WTC11 (cell line): ENCODE data around the gene IFFO2. TPM values are rescaled to one million over a fixed set of nuclear protein-coding genes. Genes with fewer than 3 reads are reported as not detected.

Experiments used
- ATAC-seq: fragments of 200-7000 bp; cut with Tn5 transposase; 2 replicates; pipeline ENCODE4 v1.10.0; 2021; ENCODE audit warnings: mild to moderate bottlenecking, moderate library complexity
- CTCF ChIA-PET: fragments of 300-600 bp; sonication (Branson Sonifier 250); formaldehyde crosslinking; loops from one replicate; lab custom pipeline; 2021; ENCODE audit warnings: antibody characterized with exemption; lab: Charles Lee
- POLR2A ChIA-PET: fragments of 350-600 bp; sonication (Branson Sonifier 250); formaldehyde crosslinking; loops from one replicate; lab custom pipeline; 2021; ENCODE audit warnings: antibody characterized with exemption; lab: Charles Lee
- DNase-seq: peaks from one replicate; pipeline ENCODE4 v3.0.0; 2021; ENCODE audit warnings: low spot score
- H3K27ac Mint-ChIP-seq: 2 replicates; pipeline ENCODE4 v1.8.0; 2021; ENCODE audit warnings: mixed read lengths
- H3K27me3 Mint-ChIP-seq: 2 replicates; pipeline ENCODE4 v1.8.0; 2021; ENCODE audit warnings: low read depth, mild to moderate bottlenecking, moderate library complexity, mixed read lengths
- H3K36me3 Mint-ChIP-seq: 2 replicates; pipeline ENCODE4 v1.8.0; 2021; ENCODE audit warnings: mixed read lengths
- H3K4me1 Mint-ChIP-seq: 2 replicates; pipeline ENCODE4 v1.8.0; 2022; ENCODE audit warnings: mixed read lengths
- H3K4me3 Mint-ChIP-seq: 2 replicates; pipeline ENCODE4 v1.8.0; 2021; ENCODE audit warnings: mild to moderate bottlenecking, moderate library complexity, mixed read lengths
- H3K9me3 Mint-ChIP-seq: 2 replicates; pipeline ENCODE4 v1.8.0; 2021; ENCODE audit warnings: mixed read lengths
- ELF4 ChIP-seq: sonication (generic); formaldehyde crosslinking; IDR thresholded peaks from 2 replicates; pipeline ENCODE4 v1.8.1; 2022; ENCODE audit warnings: low read depth, mild to moderate bottlenecking, moderate library complexity, missing genetic modification reagents
- GTF2I ChIP-seq: fragments of 250-450 bp; sonication (Bioruptor Pico); conservative IDR thresholded peaks from 2 replicates; pipeline ENCODE4 v1.4.0; 2021; ENCODE audit warnings: mild to moderate bottlenecking
- HMGA2 ChIP-seq: fragments of 250-450 bp; sonication (Bioruptor Pico); IDR thresholded peaks from 2 replicates; pipeline ENCODE4 v1.4.0; 2021; ENCODE audit warnings: mild to moderate bottlenecking, moderate library complexity
- JUN ChIP-seq: sonication (generic); formaldehyde crosslinking; IDR thresholded peaks from 2 replicates; pipeline ENCODE4 v1.8.0; 2023; ENCODE audit warnings: mild to moderate bottlenecking, missing genetic modification reagents
- PRRX2 ChIP-seq: fragments of 250-450 bp; sonication (Bioruptor Pico); IDR thresholded peaks from 2 replicates; pipeline ENCODE4 v1.8.0; 2021; ENCODE audit warnings: mild to moderate bottlenecking
- SMAD4 ChIP-seq: sonication (generic); formaldehyde crosslinking; IDR thresholded peaks from 2 replicates; pipeline ENCODE4 v1.8.0; 2022; ENCODE audit warnings: mild to moderate bottlenecking, missing genetic modification reagents
- TP53 ChIP-seq: sonication (generic); formaldehyde crosslinking; IDR thresholded peaks from 2 replicates; pipeline ENCODE4 v1.8.1; 2023; ENCODE audit warnings: mild to moderate bottlenecking, missing genetic modification reagents
- USF2 ChIP-seq: sonication (generic); formaldehyde crosslinking; IDR thresholded peaks from 2 replicates; pipeline ENCODE4 v1.8.1; 2023; ENCODE audit warnings: mild to moderate bottlenecking, missing genetic modification reagents, moderate library complexity
- ZNF121 ChIP-seq: sonication (generic); formaldehyde crosslinking; IDR thresholded peaks from 2 replicates; pipeline ENCODE4 v1.8.0; 2023; ENCODE audit warnings: missing genetic modification reagents
- ZNF263 ChIP-seq: sonication (generic); formaldehyde crosslinking; IDR thresholded peaks from 2 replicates; pipeline ENCODE4 v1.8.1; 2022; ENCODE audit warnings: low read depth, mild to moderate bottlenecking, moderate library complexity, missing genetic modification reagents
- ZNF317 ChIP-seq: sonication (generic); formaldehyde crosslinking; IDR thresholded peaks from 2 replicates; pipeline ENCODE4 v1.8.1; 2023; ENCODE audit warnings: low read depth, mild to moderate bottlenecking, moderate library complexity, missing genetic modification reagents, borderline replicate concordance
- ZSCAN18 ChIP-seq: fragments of 250-450 bp; sonication (Bioruptor Pico); IDR thresholded peaks from 2 replicates; pipeline ENCODE4 v2.1.2; 2022; ENCODE audit warnings: mild to moderate bottlenecking, moderate library complexity
- total RNA-seq: library from RNA; stranded (reverse); gene quantifications from 3 replicates; pipeline ENCODE4 v1.2.3, GENCODE V29; 2021

IFFO2 gene
- total RNA-seq, 1 experiment from 2014 or later = 8.1 TPM

- no peak for TF ChIP-seq ZSCAN18 (CRISPR knock-in tag)
Observed at GRCh38 chr1:18945401-18945849, 11.1 kb downstream of the IFFO2 start (continued).

- Mint-ChIP-seq H3K4me3 (no peak overlapping the region), H3K4me1 (peaks cover 51% of the 10 kb centered on the region), H3K9me3 (no peaks in the 10 kb centered on the region), H3K36me3 (no peaks in the 10 kb centered on the region), H3K27me3 (no peaks in the 10 kb centered on the region), H3K27ac (peak overlapping the region; percentile 71; the same call in 1 of the 2 replicates)
- TF ChIP-seq PRRX2 (CRISPR knock-in tag) (no peak), HMGA2 (CRISPR knock-in tag) (no peak), USF2 (CRISPR knock-in tag) (no peak), ELF4 (CRISPR knock-in tag) (no peak), ZNF317 (CRISPR knock-in tag) (no peak), SMAD4 (CRISPR knock-in tag) (no peak)
- POLR2A ChIA-PET = no interaction called here
- DNase-seq = no peak
- CTCF ChIA-PET = interaction anchor here (1.1 to 12.0 kb wide), 4 partner anchors 13 to 114 kb away, joined by 3 to 107 read pairs (median 11); no protein-coding TSS in a partner anchor
- ATAC-seq = no peak
Observed at GRCh38 chr1:18944810-18945209, 11.7 kb downstream of the IFFO2 start.

- H3K27me3 Mint-ChIP-seq = no peaks in the 10 kb centered on the region
- H3K4me3 Mint-ChIP-seq = no peak overlapping the region
- ATAC-seq (no peak), DNase-seq (no peak)
- POLR2A ChIA-PET = no interaction called here
- no peak overlapping the region for H3K27ac Mint-ChIP-seq
- no peaks in the 10 kb centered on the region for H3K9me3 Mint-ChIP-seq
- TF ChIP-seq ZNF263 = no peak
- CTCF ChIA-PET = interaction anchor here (1.0 to 12.0 kb wide), 5 partner anchors 30 to 363 kb away, joined by 3 to 107 read pairs (median 3); no protein-coding TSS in a partner anchor
- no peaks in the 10 kb centered on the region for H3K36me3 Mint-ChIP-seq
- H3K4me1 Mint-ChIP-seq = peaks cover 45% of the 10 kb centered on the region
Observed at GRCh38 chr1:18943914-18944572, 12.4 kb downstream of the IFFO2 start.

- ChIA-PET POLR2A (no interaction called here), CTCF (interaction anchor here (1.0 to 12.0 kb wide), 4 partner anchors 29 to 362 kb away, joined by 3 to 107 read pairs (median 14); no protein-coding TSS in a partner anchor)
- H3K27me3 Mint-ChIP-seq = no peaks in the 10 kb centered on the region
- no peak for ATAC-seq
- H3K36me3 Mint-ChIP-seq = no peaks in the 10 kb centered on the region
- H3K4me1 Mint-ChIP-seq = peaks cover 43% of the 10 kb centered on the region
- no peak overlapping the region for H3K4me3 Mint-ChIP-seq
- TF ChIP-seq JUN (no peak), ZNF121 (CRISPR knock-in tag) (0 out of 2 replicates have a peak, but pooled peaks have one; percentile 38)
- DNase-seq = no peak
- no peaks in the 10 kb centered on the region for H3K9me3 Mint-ChIP-seq
- no peak overlapping the region for H3K27ac Mint-ChIP-seq
Observed at GRCh38 chr1:18943162-18943561, 13.3 kb downstream of the IFFO2 start.

GRCh38 chr1:18942340-18942739 is 14.1 kb downstream of the IFFO2 start:
- H3K4me1 Mint-ChIP-seq = peaks cover 43% of the 10 kb centered on the region
- H3K27me3 Mint-ChIP-seq = no peaks in the 10 kb centered on the region
- ATAC-seq (no peak), DNase-seq (no peak)
- POLR2A ChIA-PET = interaction anchor here (1.0 kb wide), 1 partner anchor 8 kb away, joined by 3 read pairs; no protein-coding TSS in a partner anchor
- no peaks in the 10 kb centered on the region for H3K36me3 Mint-ChIP-seq
- H3K4me3 Mint-ChIP-seq = no peak overlapping the region
- H3K9me3 Mint-ChIP-seq = no peaks in the 10 kb centered on the region
- 0 out of 2 replicates have a peak, but pooled peaks have one; percentile 31 for TF ChIP-seq GTF2I (CRISPR knock-in tag)
- TF ChIP-seq TP53 (CRISPR knock-in tag) = no peak
- CTCF ChIA-PET = interaction anchor here (0.6 to 12.0 kb wide), 3 partner anchors 28 to 35 kb away, joined by 3 to 107 read pairs (median 24); no protein-coding TSS in a partner anchor
- H3K27ac Mint-ChIP-seq = 0 out of 2 replicates have a peak overlapping the region, but pooled peaks have one; percentile 27
